K562 (cell line): ENCODE data around the gene ZNHIT1. TPM values are rescaled to one million over a fixed set of nuclear protein-coding genes. Genes with fewer than 3 reads are reported as not detected.

ENCODE experiments used
- CBFA2T2 ChIP-seq: fragments of 450-650 bp; conservative IDR thresholded peaks from 2 replicates; pipeline ENCODE4 v1.6.1; 2017; ENCODE audit warnings: mild to moderate bottlenecking
- CBX3 ChIP-seq, 2 experiments: IDR thresholded peaks; 1 replicate in 1 of 2; 2 replicates in 1 of 2; pipeline ENCODE4 v1.6.1; 2012; ENCODE audit warnings: inconsistent platforms in 2 of 2, low read length in 2 of 2, borderline replicate concordance in 1 of 2, control low read depth in 1 of 2
- ETS2 ChIP-seq: IDR thresholded peaks from 2 replicates; pipeline ENCODE4 v1.6.1; 2016; ENCODE audit warnings: borderline replicate concordance, missing genetic modification characterization, mild to moderate bottlenecking, moderate library complexity, missing compliant biosample characterization; ENCODE audit not compliant: poor library complexity, severe bottlenecking
- HDAC2 ChIP-seq: fragments of 450-650 bp; IDR thresholded peaks from 2 replicates; pipeline ENCODE4 v1.6.1; 2016; ENCODE audit warnings: mild to moderate bottlenecking
- IRF1 ChIP-seq: sonication (generic); formaldehyde crosslinking; IDR thresholded peaks from 2 replicates; pipeline ENCODE4 v1.8.0; 2022; ENCODE audit warnings: missing genetic modification reagents, mild to moderate bottlenecking, borderline replicate concordance
- KLF6 ChIP-seq: fragments of 250-450 bp; sonication (Bioruptor Pico); IDR thresholded peaks from 2 replicates; pipeline ENCODE4 v1.4.0; 2020; ENCODE audit warnings: mild to moderate bottlenecking, moderate library complexity, borderline replicate concordance
- MXD1 ChIP-seq: fragments of 250-450 bp; sonication (Bioruptor Pico); IDR thresholded peaks from 2 replicates; pipeline ENCODE4 v1.8.0; 2021; ENCODE audit warnings: borderline replicate concordance, mild to moderate bottlenecking, moderate library complexity; ENCODE audit not compliant: poor library complexity, severe bottlenecking
- PATZ1 ChIP-seq: fragments of 250-450 bp; sonication (Bioruptor Pico); IDR thresholded peaks from 2 replicates; pipeline ENCODE4 v1.5.0; 2020; ENCODE audit warnings: mild to moderate bottlenecking, borderline replicate concordance
- PML ChIP-seq: IDR thresholded peaks from 2 replicates; pipeline ENCODE4 v1.6.1; 2012; ENCODE audit warnings: low read length, inconsistent platforms
- PTRF ChIP-seq: fragments of 450-650 bp; IDR thresholded peaks from 2 replicates; pipeline ENCODE4 v1.6.1; 2016; ENCODE audit warnings: mild to moderate bottlenecking, missing genetic modification characterization, missing compliant biosample characterization
- RBBP5 ChIP-seq: fragments of 200-600 bp; sonication (generic); IDR thresholded peaks from 2 replicates; pipeline ENCODE4 v1.6.1; 2012; ENCODE audit warnings: borderline replicate concordance, mild to moderate bottlenecking, low read length, control low read depth, inconsistent platforms; ENCODE audit not compliant: insufficient read depth, poor library complexity, severe bottlenecking
- RFX5 ChIP-seq: IDR thresholded peaks from 2 replicates; pipeline ENCODE4 v1.6.1; 2011; ENCODE audit warnings: low read depth, mild to moderate bottlenecking, improper control_type of control experiment, low read length
- SAFB2 ChIP-seq: fragments of 200-400 bp; formaldehyde crosslinking; IDR thresholded peaks from 2 replicates; pipeline ENCODE4 v1.6.1; 2018; ENCODE audit warnings: borderline replicate concordance, low read length, low read depth, moderate library complexity; ENCODE audit not compliant: severe bottlenecking
- SETDB1 ChIP-seq: IDR thresholded peaks from one replicate; pipeline ENCODE4 v1.6.1; 2012; ENCODE audit warnings: low read length, control low read depth, inconsistent platforms
- SMARCA5 ChIP-seq: fragments of 450-650 bp; IDR thresholded peaks from 2 replicates; pipeline ENCODE4 v1.6.1; 2016
- SP1 ChIP-seq: sonication (generic); formaldehyde crosslinking; IDR thresholded peaks from 2 replicates; pipeline ENCODE4 v1.8.1; 2022; ENCODE audit warnings: mild to moderate bottlenecking, missing genetic modification reagents
- TSC22D4 ChIP-seq: fragments of 450-650 bp; IDR thresholded peaks from 2 replicates; pipeline ENCODE4 v1.6.1; 2016; ENCODE audit warnings: missing genetic modification characterization, missing biosample characterization, control low read depth
- TSHZ1 ChIP-seq: fragments of 250-450 bp; sonication (Bioruptor Pico); IDR thresholded peaks from 2 replicates; pipeline ENCODE4 v1.4.0; 2020; ENCODE audit warnings: mild to moderate bottlenecking, moderate library complexity
- ZNF311 ChIP-seq: fragments of 250-450 bp; sonication (Bioruptor Pico); IDR thresholded peaks from 2 replicates; pipeline ENCODE4 v1.4.0; 2020; ENCODE audit warnings: mild to moderate bottlenecking, moderate library complexity
- polyA plus RNA-seq, 8 experiments: library from polyadenylated mRNA; depleted of rRNA in 4 of 8; stranded (reverse) in 5 of 8; unstranded in 3 of 8; fragments of >200 nt; fragmentation: Nextera tagmentation in 2 of 8; fragmentation: Illumina TruSeq in 1 of 8; extraction: Ambion mirVana in 2 of 8; extraction: Trizol in 1 of 8; gene quantifications; 2 replicates each; pipeline versions ENCODE4 v1.2.1 to v1.2.3, GENCODE V29; 2011 to 2014; ENCODE audit warnings: inconsistent platforms in 1 of 8, missing spikeins in 1 of 8
- total RNA-seq, 7 experiments: library from RNA; depleted of rRNA in 6 of 7; stranded (reverse); fragments of >200 nt in 6 of 7; fragmentation: Illumina TruSeq in 2 of 7; extraction: Trizol in 2 of 7; gene quantifications; 2 replicates each; pipeline versions ENCODE4 v1.2.1 to v1.2.3, GENCODE V29; 2011 to 2021; ENCODE audit warnings: low replicate concordance in 1 of 7

ZNHIT1 gene
- total and polyA plus RNA-seq, 9 of the 15 experiments (the other 6 are each of a cell fraction or from before 2014, with no cell fraction given) = 6.4 to 162 (median 70.1) TPM

GRCh38 chr7:101251871-101252659 lies 34.1 kb downstream of the ZNHIT1 start (continued):
- no peak for TF ChIP-seq RFX5
- TF ChIP-seq PTRF = no peak
- TF ChIP-seq IRF1 = no peak
- TF ChIP-seq TSC22D4 (tag) = no peak
- no peak for TF ChIP-seq ETS2 (tag)
- TF ChIP-seq MXD1 (CRISPR knock-in tag) = no peak
- no peak for TF ChIP-seq KLF6 (CRISPR knock-in tag)
- TF ChIP-seq RBBP5 = peak; percentile 81
- no peak for TF ChIP-seq PATZ1 (CRISPR knock-in tag)
- no peak for TF ChIP-seq SETDB1
- TF ChIP-seq PML = peak; percentile 84
- peak; percentile 45; the same call in 1 of the 2 replicates for TF ChIP-seq HDAC2
- TF ChIP-seq CBFA2T2 = peak; percentile 38
- no peak for TF ChIP-seq SMARCA5
- peak; percentile 77 for TF ChIP-seq SP1
- no peak for TF ChIP-seq SAFB2
- TF ChIP-seq ZNF311 = no peak
- TF ChIP-seq CBX3 (IDR thresholded peaks at IDR 0.05; ENCODE audit: borderline replicate concordance in 1 of 2, low read length in 2 of 2) = no peak; a peak in 2 of 3 replicates
- TF ChIP-seq TSHZ1 (CRISPR knock-in tag) = no peak
